PC-9 (cell line): ENCODE results near the gene ARID5B. TPM values are rescaled to one million over a fixed set of nuclear protein-coding genes. Genes with fewer than 3 reads are reported as not detected.

Source experiments
- BruUV-seq: library from RNA; stranded (reverse); fragments of 400-500 nt; replicated peaks from 2 replicates; lab custom pipeline; 2021; lab: Mats Ljungman, UMichigan
- CTCF ChIA-PET: fragments of 300-600 bp; sonication (Branson Sonifier 250); formaldehyde crosslinking; loops from one replicate; lab custom pipeline; 2022; ENCODE audit warnings: antibody characterized with exemption; lab: Charles Lee
- POLR2A ChIA-PET: fragments of 300-600 bp; sonication (Branson Sonifier 250); formaldehyde crosslinking; loops from one replicate; lab custom pipeline; 2022; ENCODE audit warnings: antibody characterized with exemption; ENCODE audit not compliant: unreplicated experiment; lab: Charles Lee
- DNase-seq, 2 experiments: peaks; one replicate each; pipeline versions ENCODE4 v3.0.0 to v3.0.0-alpha.2; 2015 to 2022; ENCODE audit warnings: mixed read lengths in 1 of 2
- H2AFZ ChIP-seq: fragments of 200-600 bp; sonication (generic); 2 replicates; pipeline ENCODE4 v1.8.1; 2017; ENCODE audit warnings: antibody characterized with exemption
- H3F3A ChIP-seq: fragments of 200-600 bp; sonication (generic); 2 replicates; pipeline ENCODE4 v1.8.1; 2017; ENCODE audit warnings: antibody characterized with exemption, mild to moderate bottlenecking, low read depth; ENCODE audit not compliant: insufficient read depth
- H3K27ac ChIP-seq: fragments of 200-600 bp; sonication (generic); 2 replicates; pipeline ENCODE4 v1.6.1; 2016; ENCODE audit warnings: mixed run types
- H3K27me3 ChIP-seq: fragments of 200-600 bp; sonication (generic); 2 replicates; pipeline ENCODE4 v1.6.1; 2016; ENCODE audit warnings: low read depth, mixed run types; ENCODE audit not compliant: insufficient read depth
- H3K36me3 ChIP-seq: fragments of 200-600 bp; sonication (generic); 2 replicates; pipeline ENCODE4 v1.6.1; 2016; ENCODE audit warnings: low read depth, mixed run types
- H3K4me1 ChIP-seq: fragments of 200-600 bp; sonication (generic); replicated peaks from 2 replicates; pipeline ENCODE4 v1.6.1; 2016; ENCODE audit warnings: mixed run types; ENCODE audit not compliant: insufficient read depth
- H3K4me2 ChIP-seq: fragments of 200-600 bp; sonication (generic); 2 replicates; pipeline ENCODE4 v1.6.1; 2017; ENCODE audit warnings: mixed run types
- H3K4me3 ChIP-seq: fragments of 200-600 bp; sonication (generic); 2 replicates; pipeline ENCODE4 v1.6.1; 2016; ENCODE audit warnings: mixed run types
- H3K79me2 ChIP-seq: fragments of 200-600 bp; sonication (generic); 2 replicates; pipeline ENCODE4 v1.6.1; 2017; ENCODE audit warnings: low read depth, mixed run types
- H3K9me2 ChIP-seq: fragments of 200-600 bp; sonication (generic); 2 replicates; pipeline ENCODE4 v1.8.1; 2017; ENCODE audit warnings: mild to moderate bottlenecking; ENCODE audit not compliant: insufficient read depth
- H3K9me3 ChIP-seq: fragments of 200-600 bp; sonication (generic); 2 replicates; pipeline ENCODE4 v1.8.1; 2016; ENCODE audit warnings: low read depth; ENCODE audit not compliant: insufficient read depth
- H4K20me1 ChIP-seq: fragments of 200-600 bp; sonication (generic); 2 replicates; pipeline ENCODE4 v1.8.1; 2017; ENCODE audit not compliant: insufficient read depth
- CTCF ChIP-seq: fragments of 200-600 bp; sonication (generic); conservative IDR thresholded peaks from 2 replicates; pipeline ENCODE4 v1.6.1; 2017; ENCODE audit warnings: mixed run types, antibody characterized with exemption, mild to moderate bottlenecking, moderate library complexity
- EZH2 ChIP-seq: fragments of 200-600 bp; sonication (generic); IDR thresholded peaks from 2 replicates; pipeline ENCODE4 v1.8.0; 2017; ENCODE audit warnings: antibody characterized with exemption, low read depth
- intact Hi-C: fragments of 100-400 bp; cut with micrococcal nuclease; formaldehyde crosslinking; loops from one replicate; pipeline ENCODE4 v1.10.0; 2022; ENCODE audit not compliant: unreplicated experiment
- total RNA-seq: library from RNA; stranded (reverse); gene quantifications from 2 replicates; pipeline ENCODE4 v1.2.3, GENCODE V29; 2021

Gene ARID5B
- total RNA-seq, 1 experiment from 2014 or later: 7.4 TPM

GRCh38 chr10:62000726-62001125 is 99.2 kb downstream of the ARID5B start:
- H3K4me3 ChIP-seq: no peak overlapping the region
- intact Hi-C loops: no loop called here
- H3K9me3 ChIP-seq: 0 out of 2 replicates have a peak, but pooled peaks cover 6% of the 10 kb centered on the region
- no peaks in the 10 kb centered on the region for H3F3A ChIP-seq
- H3K4me2 ChIP-seq: no peak overlapping the region
- no TSS peak for BruUV-seq
- H3K9me2 ChIP-seq: no peaks in the 10 kb centered on the region
- CTCF ChIA-PET: no interaction called here
- no peak overlapping the region for H3K27ac ChIP-seq
- no peaks in the 10 kb centered on the region for H3K79me2 ChIP-seq
- no peak overlapping the region for H2AFZ ChIP-seq
- POLR2A ChIA-PET: no interaction called here
- no peaks in the 10 kb centered on the region for H4K20me1 ChIP-seq
- no peaks in the 10 kb centered on the region for H3K27me3 ChIP-seq
- DNase-seq: no peak
- H3K4me1 ChIP-seq: no peaks in the 10 kb centered on the region
- H3K36me3 ChIP-seq: no peaks in the 10 kb centered on the region
- TF ChIP-seq EZH2: no peak
- no peak for TF ChIP-seq CTCF

GRCh38 chr10:62001898-62002297 is 100.4 kb downstream of the ARID5B start:
- H4K20me1 ChIP-seq: no peaks in the 10 kb centered on the region
- H3K27me3 ChIP-seq: no peaks in the 10 kb centered on the region
- H3K4me2 ChIP-seq: no peak overlapping the region
- H3K36me3 ChIP-seq: no peaks in the 10 kb centered on the region
- no peak overlapping the region for H2AFZ ChIP-seq
- H3K27ac ChIP-seq: no peak overlapping the region
- H3K4me1 ChIP-seq: no peaks in the 10 kb centered on the region
- no peak for DNase-seq
- ChIA-PET CTCF (no interaction called here), POLR2A (no interaction called here)
- no peak for TF ChIP-seq EZH2
- TF ChIP-seq CTCF: no peak
- H3K9me3 ChIP-seq: 0 out of 2 replicates have a peak, but pooled peaks cover 6% of the 10 kb centered on the region
- no peaks in the 10 kb centered on the region for H3K79me2 ChIP-seq
- no peaks in the 10 kb centered on the region for H3K9me2 ChIP-seq
- intact Hi-C loops: no loop called here
- no peaks in the 10 kb centered on the region for H3F3A ChIP-seq
- BruUV-seq: no TSS peak
- H3K4me3 ChIP-seq: no peak overlapping the region

DNA sequence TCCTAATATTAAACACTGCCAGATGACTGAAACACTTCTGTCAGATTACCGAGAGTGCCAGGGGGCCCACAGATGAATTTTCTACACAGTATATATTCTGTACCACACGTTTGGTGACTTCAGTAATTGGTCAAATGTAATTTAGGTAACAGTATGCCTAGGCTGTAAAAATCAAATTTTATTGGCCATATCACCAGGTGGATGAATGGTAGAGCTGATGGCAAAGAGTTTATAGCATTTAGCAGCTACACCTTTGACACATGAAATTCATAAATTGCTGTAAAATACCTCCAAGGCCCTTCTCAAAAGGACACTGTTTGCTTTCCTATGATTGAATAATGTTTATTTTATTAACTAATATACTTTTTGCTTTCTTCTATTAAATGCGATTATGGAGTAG is 101.3 kb downstream of the ARID5B start:
- H3F3A ChIP-seq: no peaks in the 10 kb centered on the region
- no peaks in the 10 kb centered on the region for H3K79me2 ChIP-seq
- H3K9me3 ChIP-seq: 0 out of 2 replicates have a peak, but pooled peaks cover 6% of the 10 kb centered on the region
- ChIA-PET CTCF (no interaction called here), POLR2A (no interaction called here)
- no peak overlapping the region for H3K4me2 ChIP-seq
- H3K36me3 ChIP-seq: no peaks in the 10 kb centered on the region
- no peaks in the 10 kb centered on the region for H3K27me3 ChIP-seq
- no peaks in the 10 kb centered on the region for H4K20me1 ChIP-seq
- no peaks in the 10 kb centered on the region for H3K4me1 ChIP-seq
- no peak overlapping the region for H2AFZ ChIP-seq
- H3K27ac ChIP-seq: no peak overlapping the region
- no peak for DNase-seq
- no TSS peak for BruUV-seq
- intact Hi-C loops: no loop called here
- no peaks in the 10 kb centered on the region for H3K9me2 ChIP-seq
- H3K4me3 ChIP-seq: no peak overlapping the region
- TF ChIP-seq CTCF (no peak), EZH2 (no peak)
